ENCODE measurements around the gene SLC30A10. TPM values are rescaled to one million over a fixed set of nuclear protein-coding genes. Genes with fewer than 3 reads are reported as not detected.

The SLC30A10 gene
- total RNA-seq, 6 donors from 2014 or later, result not detected

DNA sequence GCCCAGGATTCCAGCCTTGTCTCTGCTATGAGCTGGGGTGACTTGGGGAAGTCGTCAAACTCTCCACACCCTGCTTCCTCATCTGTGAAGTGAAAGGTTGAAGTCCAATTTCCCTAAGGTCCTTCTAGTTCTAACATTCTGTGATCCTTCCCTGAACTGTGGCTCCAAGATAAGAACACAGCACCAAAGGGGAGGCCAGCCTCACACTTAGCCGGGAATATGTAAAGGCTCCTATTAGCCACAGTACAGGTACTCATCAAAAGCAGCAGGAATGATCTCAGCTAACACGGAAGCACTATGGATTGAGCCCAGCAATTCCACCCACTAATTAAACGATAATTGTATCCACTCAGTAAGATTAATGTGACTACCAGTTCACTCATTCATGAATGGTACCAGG is 4.0 kb downstream of the SLC30A10 start:
- DNase-seq, result no peak
- Histone ChIP-seq H3K27me3 (peaks cover 0 to 11% (median 7%) of the 10 kb centered on the region in 4 donors), H3K36me3 (no peaks in the 10 kb centered on the region), H3K4me3 (no peak overlapping the region), H3K4me1 (peaks cover 10 to 12% (median 11%) of the 10 kb centered on the region in 4 donors), H3K9me3 (no peaks in the 10 kb centered on the region), H3K27ac (no peak overlapping the region)
- 81 to 91% methylated on average over 4 of the region's 4 CpGs for WGBS, 2 donors
- ATAC-seq (ENCODE audit: low FRiP score in 2 of 2), result no peak
- TF ChIP-seq POLR2AphosphoS5 (IDR thresholded peaks at IDR 0.05), result no peak
- no peak for TF ChIP-seq CTCF (IDR thresholded peaks at IDR 0.05)
- TF ChIP-seq EP300 (IDR thresholded peaks at IDR 0.05), result no peak
- TF ChIP-seq POLR2A (IDR thresholded peaks at IDR 0.05), result no peak

DNA sequence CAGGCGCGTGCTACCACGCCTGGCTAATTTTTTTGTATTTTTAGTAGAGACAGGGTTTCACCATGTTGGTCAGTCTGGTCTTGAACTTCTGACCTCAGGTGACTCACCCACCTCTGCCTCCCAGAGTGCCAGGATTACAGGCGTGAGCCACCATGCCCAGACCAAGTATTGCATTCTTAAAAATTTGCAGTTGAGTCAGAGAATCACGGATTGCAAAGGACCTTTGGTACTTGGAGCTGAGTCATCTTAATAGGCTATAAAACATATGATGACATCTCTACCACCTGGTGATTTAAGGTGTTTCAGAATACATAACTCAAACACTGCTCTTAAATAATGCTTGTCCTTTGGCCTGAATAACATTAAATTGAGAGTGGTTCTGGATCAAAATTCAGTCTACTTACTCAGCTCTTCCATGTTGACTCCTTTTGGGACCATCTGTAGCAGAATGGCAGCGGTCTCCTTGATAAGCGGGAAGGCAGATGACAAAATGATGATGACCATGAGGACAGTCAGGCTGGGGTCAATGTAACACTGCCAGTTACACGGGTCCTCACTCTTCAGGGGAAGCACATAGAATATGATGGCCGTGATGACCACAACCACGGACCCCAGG is 10.4 kb downstream of the SLC30A10 start:
- Histone ChIP-seq H3K27ac (no peak overlapping the region), H3K4me1 (no peaks in the 10 kb centered on the region), H3K4me3 (no peak overlapping the region), H3K36me3 (no peaks in the 10 kb centered on the region), H3K27me3 (no peaks in the 10 kb centered on the region), H3K9me3 (no peaks in the 10 kb centered on the region)
- no peak for TF ChIP-seq POLR2AphosphoS5 (IDR thresholded peaks at IDR 0.05)
- no peak for TF ChIP-seq EP300 (IDR thresholded peaks at IDR 0.05)
- TF ChIP-seq POLR2A (IDR thresholded peaks at IDR 0.05), result no peak
- no peak for TF ChIP-seq CTCF (IDR thresholded peaks at IDR 0.05)
- 84 to 90% methylated on average over 10 of the region's 10 CpGs for WGBS, 2 donors
- DNase-seq (no peak), ATAC-seq (ENCODE audit: low FRiP score in 2 of 2) (no peak)

GRCh38 chr1:219917281-219917680 is 11.1 kb downstream of the SLC30A10 start:
- Histone ChIP-seq H3K4me3 (no peak overlapping the region), H3K27ac (no peak overlapping the region), H3K9me3 (no peaks in the 10 kb centered on the region), H3K36me3 (no peaks in the 10 kb centered on the region), H3K4me1 (no peaks in the 10 kb centered on the region), H3K27me3 (no peaks in the 10 kb centered on the region)
- DNase-seq, result no peak
- WGBS, 2 donors, result 84 to 94% methylated on average over 1 of the region's 1 CpG
- no peak for ATAC-seq (ENCODE audit: low FRiP score in 2 of 2)
- TF ChIP-seq EP300 (IDR thresholded peaks at IDR 0.05), result no peak
- no peak for TF ChIP-seq POLR2A (IDR thresholded peaks at IDR 0.05)

- TF ChIP-seq CTCF (IDR thresholded peaks at IDR 0.05) (no peak), POLR2A (IDR thresholded peaks at IDR 0.05) (no peak), POLR2AphosphoS5 (IDR thresholded peaks at IDR 0.05) (no peak), EP300 (IDR thresholded peaks at IDR 0.05) (no peak)
- no peak for DNase-seq
- no peak overlapping the region for H3K27ac ChIP-seq
- no peaks in the 10 kb centered on the region for H3K9me3 ChIP-seq
- WGBS, 2 donors, result 86 to 91% methylated on average over 1 of the region's 1 CpG
- H3K27me3 ChIP-seq, result no peaks in the 10 kb centered on the region
- ATAC-seq (ENCODE audit: low FRiP score in 2 of 2), result no peak
- H3K4me1 ChIP-seq, result no peaks in the 10 kb centered on the region
- H3K36me3 ChIP-seq, result no peaks in the 10 kb centered on the region
- no peak overlapping the region for H3K4me3 ChIP-seq
Measured at GRCh38 chr1:219916257-219916656, 12.1 kb downstream of the SLC30A10 start.

DNA sequence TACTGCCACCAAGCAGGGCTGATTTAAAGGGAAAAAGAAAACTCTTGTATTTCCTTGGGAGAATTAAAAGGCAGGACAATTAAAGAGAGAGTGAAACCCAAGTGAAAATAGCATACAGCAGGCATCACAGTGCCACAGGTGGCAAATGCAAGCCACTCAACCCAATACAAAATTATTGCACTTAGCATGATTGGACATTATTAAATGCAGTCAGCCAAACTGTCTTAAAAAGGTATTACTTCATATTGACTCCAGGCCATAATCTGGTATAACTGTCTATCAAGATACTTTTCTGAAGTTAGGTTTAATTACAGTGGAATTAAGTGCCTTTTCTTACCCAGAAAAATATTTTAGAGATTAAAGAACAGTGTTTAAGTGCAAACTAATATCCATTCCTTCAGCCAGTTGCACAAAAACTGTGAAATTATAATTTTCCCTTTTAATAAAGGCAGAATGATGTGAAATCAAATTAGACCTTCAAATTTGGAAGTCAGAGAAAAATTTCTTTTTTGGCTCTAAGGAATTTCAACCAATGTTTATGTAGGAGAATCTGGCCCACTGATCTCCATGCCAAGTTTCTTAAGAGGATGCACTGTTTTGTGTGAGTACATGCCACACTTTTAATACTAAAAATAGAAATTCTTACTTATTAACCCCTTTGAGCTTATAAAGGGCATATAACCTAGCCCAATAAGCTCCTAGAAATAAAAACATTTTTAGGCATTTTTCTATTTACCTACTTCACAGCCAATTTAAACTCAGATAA is 15.2 kb downstream of the SLC30A10 start:
- no peak for ATAC-seq (ENCODE audit: low FRiP score in 2 of 2)
- TF ChIP-seq CTCF (IDR thresholded peaks at IDR 0.05) (no peak), POLR2AphosphoS5 (IDR thresholded peaks at IDR 0.05) (no peak), POLR2A (IDR thresholded peaks at IDR 0.05) (no peak), EP300 (IDR thresholded peaks at IDR 0.05) (no peak)
- no peak overlapping the region for H3K4me3 ChIP-seq

More for the DNA sequence above, 15.2 kb downstream of the SLC30A10 start:
- H3K4me1 ChIP-seq, result no peaks in the 10 kb centered on the region
- no peaks in the 10 kb centered on the region for H3K9me3 ChIP-seq
- no peak overlapping the region for H3K27ac ChIP-seq
- no peak for DNase-seq
- H3K27me3 ChIP-seq, result no peaks in the 10 kb centered on the region
- H3K36me3 ChIP-seq, result no peaks in the 10 kb centered on the region

Measured in upper lobe of left lung (tissue), 6 donors.